Right lobe of liver (tissue), 4 donors: ENCODE data around the gene TENM4.

Experiments used
- POLR2A ChIP-seq: fragments of 450-650 bp; IDR thresholded peaks from one replicate; pipeline ENCODE4 v1.6.1; 2017; ENCODE audit warnings: antibody characterized with exemption, mild to moderate bottlenecking
- TF ChIP-seq, protein P1 (sequence below), 4 donors: fragments of 200-600 bp in 3 of 4; fragments of 450-650 bp in 1 of 4; IDR thresholded peaks; one replicate each; pipeline versions ENCODE4 v1.5.1 to v1.8.0; 2016 to 2022; ENCODE audit warnings: antibody characterized with exemption in 4 of 4, mild to moderate bottlenecking in 2 of 4
- donor health status: DM: no; HTN: no; CAD: no.
- donor health status: DM: no; HTN: no; CAD: no.
- donor health status: DM: no; HTN: yes; CAD: no.

DNA sequence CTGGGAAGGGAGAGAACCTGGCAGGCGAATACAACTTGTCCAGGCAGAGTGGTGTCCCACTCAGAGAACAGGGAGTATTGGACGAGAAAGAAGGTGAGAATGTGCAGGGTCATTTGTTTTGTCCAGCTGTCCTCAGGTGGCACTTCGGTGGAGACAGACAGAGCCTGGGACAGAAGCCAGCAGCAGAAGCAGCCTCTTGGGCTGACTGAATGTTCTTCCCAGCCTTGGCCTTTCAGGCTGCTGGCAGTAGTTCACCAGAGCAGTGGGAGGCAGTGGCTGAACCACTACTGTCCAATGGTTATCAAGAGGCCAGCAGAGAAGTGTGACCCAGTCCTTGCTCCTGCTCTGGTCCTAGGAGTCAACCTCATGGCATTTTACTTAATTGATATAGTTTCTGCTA, 535.1 kb downstream of the TENM4 start:
- TF ChIP-seq, protein P1, sequence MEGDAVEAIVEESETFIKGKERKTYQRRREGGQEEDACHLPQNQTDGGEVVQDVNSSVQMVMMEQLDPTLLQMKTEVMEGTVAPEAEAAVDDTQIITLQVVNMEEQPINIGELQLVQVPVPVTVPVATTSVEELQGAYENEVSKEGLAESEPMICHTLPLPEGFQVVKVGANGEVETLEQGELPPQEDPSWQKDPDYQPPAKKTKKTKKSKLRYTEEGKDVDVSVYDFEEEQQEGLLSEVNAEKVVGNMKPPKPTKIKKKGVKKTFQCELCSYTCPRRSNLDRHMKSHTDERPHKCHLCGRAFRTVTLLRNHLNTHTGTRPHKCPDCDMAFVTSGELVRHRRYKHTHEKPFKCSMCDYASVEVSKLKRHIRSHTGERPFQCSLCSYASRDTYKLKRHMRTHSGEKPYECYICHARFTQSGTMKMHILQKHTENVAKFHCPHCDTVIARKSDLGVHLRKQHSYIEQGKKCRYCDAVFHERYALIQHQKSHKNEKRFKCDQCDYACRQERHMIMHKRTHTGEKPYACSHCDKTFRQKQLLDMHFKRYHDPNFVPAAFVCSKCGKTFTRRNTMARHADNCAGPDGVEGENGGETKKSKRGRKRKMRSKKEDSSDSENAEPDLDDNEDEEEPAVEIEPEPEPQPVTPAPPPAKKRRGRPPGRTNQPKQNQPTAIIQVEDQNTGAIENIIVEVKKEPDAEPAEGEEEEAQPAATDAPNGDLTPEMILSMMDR (IDR thresholded peaks at IDR 0.05): no peak
- TF ChIP-seq POLR2A: no peak
